ENCODE data around the gene HDAC4.

DNA sequence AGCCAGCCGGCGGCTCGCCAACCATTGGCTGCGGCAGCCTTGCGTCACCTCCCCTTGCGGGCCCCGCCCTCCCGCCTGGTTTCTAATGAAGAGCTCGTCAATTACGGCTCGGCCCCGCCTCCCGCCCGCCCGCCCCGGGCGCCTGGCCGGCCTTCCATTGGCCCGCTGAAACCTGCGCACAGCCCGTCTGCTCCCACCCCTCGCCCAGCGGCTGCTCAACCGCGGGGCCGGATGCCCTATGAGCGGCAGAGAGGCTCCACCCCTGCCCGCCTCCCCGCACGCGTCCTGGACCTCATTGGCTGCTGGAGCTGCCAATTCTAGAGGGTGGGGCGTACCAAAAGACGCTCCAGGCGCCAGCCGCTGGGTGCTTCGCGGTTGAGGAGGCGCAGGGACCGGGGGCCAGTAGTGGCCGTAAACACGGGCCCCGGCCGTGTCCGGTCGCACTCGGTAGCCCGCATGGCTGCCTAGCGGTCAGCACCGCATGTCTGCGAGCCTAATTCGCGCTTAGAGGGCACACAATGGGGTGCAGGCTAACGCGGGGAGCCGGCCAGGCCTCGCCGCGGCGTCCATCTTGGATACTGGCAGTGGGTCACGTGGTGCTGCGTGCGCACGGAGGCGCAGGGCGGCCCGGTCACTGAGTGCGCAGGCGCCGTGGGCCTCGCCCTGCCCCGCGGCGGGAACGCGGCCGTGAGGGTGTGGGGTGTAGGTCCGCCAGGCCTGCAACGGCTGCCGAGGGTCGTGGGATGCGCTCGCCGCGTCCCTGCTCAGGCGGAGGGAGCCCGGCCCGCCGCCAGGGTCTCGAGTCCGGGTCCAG is 454 bp upstream of the HDAC4 start:
- TF ChIP-seq CTCF (IDR thresholded peaks at IDR 0.05; ENCODE audit: insufficient read depth, low read length, poor library complexity, severe bottlenecking): no peak
- TF ChIP-seq EZH2phosphoT487 (conservative IDR thresholded peaks at IDR 0.05; ENCODE audit: low read length): no peak
